Measurements from ENCODE around the gene CEP152.

Gene CEP152

DNA sequence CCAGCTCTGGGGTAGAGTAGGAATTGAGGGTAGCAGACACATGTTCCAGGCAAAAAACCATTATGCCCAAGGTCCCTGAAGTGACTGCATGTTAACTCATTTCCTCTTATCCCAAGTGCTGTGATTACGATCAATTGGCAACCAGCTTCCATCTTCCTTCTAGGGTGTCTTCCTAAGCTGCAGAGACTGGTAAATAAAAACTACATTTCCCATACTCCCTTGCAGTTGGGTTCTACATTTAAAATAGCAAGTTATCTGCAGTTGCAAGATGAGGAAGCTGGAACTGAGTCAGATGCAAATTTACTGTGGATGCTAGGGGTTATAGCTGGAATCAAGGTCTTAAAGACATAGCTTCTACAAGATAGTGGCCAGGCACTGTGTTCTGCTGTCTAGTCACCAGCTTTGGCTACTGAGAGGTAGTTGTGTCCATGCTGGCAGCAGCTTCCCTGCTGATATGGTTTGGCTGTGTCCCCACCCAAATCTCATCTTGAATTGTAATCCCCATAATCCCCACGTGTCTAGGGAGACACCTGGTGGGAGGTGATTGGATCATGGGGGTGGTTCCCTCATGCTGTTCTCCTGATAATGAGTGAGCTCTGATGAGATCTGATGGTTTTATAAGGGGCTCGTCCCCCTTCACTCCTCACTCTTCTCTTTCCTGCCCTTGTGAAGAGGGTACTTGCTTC, 114.1 kb downstream of the CEP152 start:
- peak; percentile 72 for DNase-seq

DNA sequence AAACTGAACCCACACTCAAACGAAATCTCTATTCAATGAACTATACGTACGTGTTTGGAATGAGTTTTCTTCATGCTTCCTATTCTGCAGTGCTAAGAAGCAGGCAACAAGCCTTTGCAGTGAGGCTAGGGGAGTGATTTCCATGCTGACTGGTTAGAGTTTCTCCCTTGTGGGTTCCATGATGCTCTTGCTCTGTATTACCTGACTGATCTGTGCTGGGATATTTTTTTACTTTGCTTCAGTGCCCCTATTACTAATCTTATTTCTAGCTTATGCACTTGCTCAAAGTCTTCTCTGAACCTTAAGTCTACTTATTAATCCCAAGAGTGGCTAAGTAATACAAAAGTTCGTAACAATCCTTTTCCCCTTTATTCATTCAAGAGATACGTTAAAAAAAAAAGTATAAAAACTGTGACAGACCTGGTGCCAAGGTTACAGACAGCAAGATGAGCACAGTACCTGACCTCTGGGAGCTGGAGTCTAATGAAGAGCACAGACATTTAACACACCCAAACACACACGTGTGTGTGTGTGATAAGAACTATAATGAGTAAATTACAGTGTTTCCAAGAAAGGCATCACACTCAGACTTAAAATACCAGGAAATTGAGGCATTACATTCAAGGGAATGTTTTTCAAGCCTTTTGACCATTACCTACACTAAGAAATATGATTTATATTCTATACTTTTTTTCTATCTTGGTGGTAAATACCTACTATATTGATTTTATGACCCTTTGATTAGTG, 114.9 kb downstream of the CEP152 start:
- peak; percentile 83 for DNase-seq

DNA sequence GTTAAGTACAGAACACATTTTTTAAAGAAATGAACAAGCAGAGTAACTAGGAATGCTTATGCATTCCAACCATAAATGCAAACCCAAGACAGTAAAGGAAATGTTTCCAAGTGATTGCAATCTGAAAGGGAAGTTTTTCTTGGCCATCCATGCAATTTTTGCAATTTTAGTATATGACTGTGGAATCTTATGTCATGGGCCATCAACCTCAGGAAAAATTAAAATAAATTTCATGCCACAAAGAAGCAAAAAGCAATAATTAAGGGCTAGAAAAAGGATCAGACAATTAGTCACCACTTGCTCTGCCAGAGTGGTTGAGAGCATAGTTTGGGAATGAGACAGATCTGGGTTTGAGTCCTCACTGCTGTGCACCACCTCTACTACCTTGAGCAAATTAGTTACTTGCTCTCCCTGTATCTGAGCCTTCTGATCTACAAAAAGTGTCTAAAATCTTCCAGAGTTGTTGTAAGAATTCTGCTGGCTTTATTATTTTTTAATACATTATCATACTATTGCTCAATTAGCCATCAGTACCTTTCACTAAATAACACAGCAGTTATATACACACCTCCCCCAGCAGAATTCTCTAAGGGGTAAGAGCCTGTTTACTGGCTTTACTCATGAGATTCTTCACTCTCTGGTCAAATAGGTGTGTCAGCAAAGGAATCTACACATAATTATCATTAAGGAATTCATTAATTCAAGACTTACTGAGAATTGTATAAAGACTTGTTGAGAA, 115.6 kb downstream of the CEP152 start:
- DNase-seq: no peak

DNA sequence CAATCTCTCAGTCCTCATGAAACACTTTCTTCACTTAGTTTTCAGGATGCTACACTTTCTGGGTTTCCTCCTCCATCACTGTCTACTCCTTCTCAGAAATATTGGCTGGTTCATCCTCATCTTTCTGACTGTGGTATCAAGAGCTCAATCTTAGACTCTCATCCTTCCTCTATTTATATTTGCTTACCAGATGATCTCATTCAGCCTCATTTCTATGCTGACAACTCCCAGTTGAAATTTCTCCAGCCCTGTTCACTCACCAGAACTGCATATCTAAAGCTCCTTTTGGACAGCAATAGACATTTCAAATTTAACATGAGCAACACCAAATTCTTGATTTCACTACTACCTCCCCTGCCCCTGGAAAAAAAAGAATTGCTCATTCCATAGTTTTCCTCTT, 117.4 kb downstream of the CEP152 start:
- DNase-seq: no peak

DNA sequence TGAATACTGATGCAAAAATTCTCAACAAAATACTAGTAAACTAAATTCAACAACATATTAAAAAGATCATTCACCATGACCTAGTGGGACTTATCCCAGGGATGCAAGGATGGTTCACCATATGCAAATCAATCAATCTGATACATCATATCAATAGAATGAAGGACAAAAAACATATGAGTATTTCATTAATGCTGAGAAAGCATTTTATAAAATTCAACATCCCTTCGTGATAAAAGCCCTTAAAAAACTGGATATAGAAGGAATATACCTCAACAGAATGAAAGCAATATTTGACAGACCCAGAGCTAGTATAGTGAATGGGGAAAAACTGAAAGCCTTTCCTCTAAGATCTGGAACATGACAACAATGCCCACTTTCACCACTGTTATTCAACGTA, 122.4 kb downstream of the CEP152 start:
- DNase-seq: no peak

Measured in hematopoietic multipotent progenitor cell treated with erythropoietin and hydrocortisone succinate and interleukin-3 and kit ligand, for 6 days (in vitro differentiated cells).